Measurements from ENCODE around the gene MAN1C1.

- TF ChIP-seq CTCF (IDR thresholded peaks at IDR 0.05 in 2 of 3, conservative IDR thresholded peaks at IDR 0.05 in 1 of 3; ENCODE audit: borderline replicate concordance in 1 of 3, insufficient read depth in 1 of 3, low read depth in 2 of 3, low read length in 2 of 3) (no peak), ZNF274 (IDR thresholded peaks at IDR 0.05; ENCODE audit: low read depth, low read length) (no peak), EZH2 (IDR thresholded peaks at IDR 0.05) (no peak), POLR2AphosphoS5 (IDR thresholded peaks at IDR 0.05; ENCODE audit: low read depth, low read length) (no peak), SP1 (IDR thresholded peaks at IDR 0.05; ENCODE audit: low read depth) (no peak), POLR2A (IDR thresholded peaks at IDR 0.05; ENCODE audit: borderline replicate concordance, extremely low read depth, insufficient read depth, insufficient read length) (no peak), CEBPB (IDR thresholded peaks at IDR 0.05; ENCODE audit: low read depth) (no peak), ZFX (IDR thresholded peaks at IDR 0.05) (no peak), REST (IDR thresholded peaks at IDR 0.05; ENCODE audit: low read depth) (no peak)
These were observed 21.6 kb upstream of the MAN1C1 start for GRCh38 chr1:25594971-25595370.

Measured in HCT116 (cell line).